Activated CD8-positive, alpha-beta memory T cell treated with anti-CD3 and anti-CD28 coated beads, Interleukin-2, amount 50 U/mL, for 4 hours (primary cell): ENCODE results near the gene GON4L.
"Not testable (repeated sequence)": the region's sequence is repeated elsewhere in the genome, so short reads cannot be mapped to it uniquely, and the experiment has no call there.

ENCODE experiments used
- DNase-seq: peaks from one replicate; pipeline ENCODE4 v3.0.0-alpha.2; 2020

Gene GON4L

GRCh38 chr1:155867766-155868165 is 10.8 kb upstream of the GON4L start:
- DNase-seq = no peak

DNA sequence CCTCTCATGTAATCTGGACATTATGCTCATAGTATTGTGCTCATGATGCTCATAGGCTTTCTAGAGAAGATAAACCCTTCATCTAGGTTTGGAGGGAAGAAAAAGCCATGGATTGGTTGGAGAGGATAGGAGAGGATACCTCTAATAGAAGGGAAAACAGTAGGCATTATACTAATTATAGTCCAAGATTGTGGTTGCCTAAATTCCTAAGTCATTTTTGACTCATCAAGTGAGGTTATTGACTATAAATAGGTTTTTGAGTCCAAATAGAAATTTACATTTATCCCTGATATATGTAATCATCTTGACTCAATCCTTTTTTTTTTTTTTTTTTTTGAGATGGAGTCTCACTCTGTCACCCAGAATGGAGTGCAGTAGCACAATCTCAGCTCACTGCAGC is 7.4 kb upstream of the GON4L start:
- DNase-seq = no peak

DNA sequence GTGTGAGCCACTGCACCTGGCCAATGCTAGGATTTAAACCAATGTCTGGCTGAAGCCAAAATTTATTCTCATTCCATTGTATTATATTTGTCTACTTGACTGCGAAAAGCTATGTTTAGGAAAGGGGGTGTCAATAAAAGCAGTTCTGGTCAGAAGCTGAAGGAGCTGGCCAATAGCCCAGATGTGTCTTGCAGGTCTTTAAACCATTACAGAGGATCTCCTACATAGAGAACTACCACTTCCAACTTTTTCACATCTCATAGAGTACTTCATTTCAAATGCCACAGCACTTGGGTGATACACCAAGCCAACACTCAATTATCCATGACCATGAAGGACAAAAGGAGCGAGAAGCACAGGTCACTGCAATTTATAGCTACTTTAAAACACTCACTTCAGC is 4.9 kb upstream of the GON4L start:
- no peak for DNase-seq

DNA sequence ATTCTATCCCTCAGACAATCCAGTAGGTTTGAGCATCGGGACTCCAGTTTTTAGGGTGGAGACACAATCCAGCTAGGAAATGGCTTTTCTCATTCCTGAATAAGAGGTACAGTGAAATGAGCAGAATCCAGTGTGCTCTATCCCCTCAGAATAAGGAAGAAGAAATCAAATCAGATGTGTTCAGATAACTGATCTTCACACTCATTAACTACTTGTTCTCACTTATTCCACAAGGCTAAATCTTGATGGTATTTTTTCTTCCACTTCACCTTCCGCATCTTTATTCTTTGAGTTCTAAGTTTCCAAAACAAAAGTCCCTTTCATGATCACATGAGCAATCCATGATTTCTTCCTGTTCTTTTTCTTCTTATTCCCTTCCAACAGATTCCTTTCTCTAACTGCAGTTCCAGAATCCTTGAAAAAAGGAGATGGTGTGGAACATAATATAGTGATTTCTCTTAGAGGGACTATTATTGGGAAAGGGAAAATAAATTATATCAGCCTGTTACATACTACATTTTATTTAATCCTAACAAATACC is 4.0 kb upstream of the GON4L start:
- no peak for DNase-seq

GRCh38 chr1:155859881-155860871 is 3.2 kb upstream of the GON4L start:
- peak; percentile 51 for DNase-seq

DNA sequence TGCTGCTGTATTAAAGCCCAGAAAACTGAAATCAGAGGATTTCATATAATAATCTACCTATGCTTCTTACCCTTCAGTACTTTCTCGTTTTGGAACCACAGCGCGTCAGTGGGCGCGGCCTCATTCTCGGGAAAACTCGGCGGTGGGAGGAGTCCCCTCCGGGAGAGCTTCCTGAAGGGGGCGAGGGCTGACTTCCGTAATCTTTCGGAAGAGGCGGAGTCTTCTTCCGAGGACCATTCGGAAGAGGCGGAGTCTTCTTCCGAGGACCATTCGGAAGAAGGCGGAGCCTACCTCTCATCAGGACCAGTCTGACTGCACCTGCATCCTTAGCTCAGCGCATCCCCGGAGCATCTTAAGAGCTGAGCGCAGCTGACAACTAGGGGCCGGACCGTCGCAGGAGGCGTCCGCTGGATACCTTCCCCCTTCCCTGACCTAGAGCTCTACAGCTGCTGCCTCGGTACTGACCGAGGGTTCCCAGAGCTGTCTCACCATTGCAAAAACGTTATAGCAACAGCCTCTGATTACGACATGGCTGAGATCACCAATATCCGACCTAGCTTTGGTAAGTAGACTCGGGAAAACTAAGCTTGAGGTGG is 2.3 kb upstream of the GON4L start, which contains the start of gene SYT11:
Gene SYT11 (plus strand): TSS at position 334 of the 596 bp plus-strand sequence. CDS start 195 bp downstream, at position 529.
- DNase-seq = peak; percentile 93

GRCh38 chr1:155858800-155859233 is 1.8 kb upstream of the GON4L start:
- DNase-seq = no peak

DNA sequence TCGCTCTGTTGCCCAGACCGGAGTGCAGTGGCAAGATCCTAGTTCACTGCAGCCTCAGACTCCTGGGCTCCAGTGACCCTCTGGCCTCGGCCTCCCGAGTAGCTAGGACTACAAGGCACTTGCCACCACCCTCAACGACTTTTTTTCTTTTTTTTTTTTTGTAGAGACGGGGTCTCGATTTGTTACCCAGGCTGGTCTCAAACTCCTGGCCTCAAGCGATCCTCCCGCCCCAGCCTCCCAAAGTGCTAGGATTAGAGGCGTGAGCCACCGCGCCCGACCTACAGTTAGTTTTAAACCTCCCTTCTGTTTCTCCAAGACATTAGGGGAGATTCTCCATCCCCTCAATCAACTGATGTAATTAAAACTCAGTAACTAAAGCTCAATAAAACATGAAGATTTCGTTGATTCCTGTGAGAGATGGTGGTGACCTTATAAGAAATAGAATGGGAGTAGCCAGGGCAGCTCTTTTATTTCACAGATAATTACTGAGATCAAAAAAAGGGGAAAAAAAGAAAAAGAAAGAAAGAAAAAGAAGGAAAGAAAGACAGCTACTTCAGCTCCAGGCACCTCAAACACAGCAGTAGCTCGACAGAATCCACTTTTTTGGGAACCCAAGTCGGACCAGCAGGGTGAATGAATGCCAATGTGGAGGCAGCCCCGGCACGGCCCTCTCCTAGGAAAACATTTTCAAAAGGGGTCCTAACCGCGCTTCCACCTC is 598 bp downstream of the GON4L start:
- DNase-seq = no peak

DNA sequence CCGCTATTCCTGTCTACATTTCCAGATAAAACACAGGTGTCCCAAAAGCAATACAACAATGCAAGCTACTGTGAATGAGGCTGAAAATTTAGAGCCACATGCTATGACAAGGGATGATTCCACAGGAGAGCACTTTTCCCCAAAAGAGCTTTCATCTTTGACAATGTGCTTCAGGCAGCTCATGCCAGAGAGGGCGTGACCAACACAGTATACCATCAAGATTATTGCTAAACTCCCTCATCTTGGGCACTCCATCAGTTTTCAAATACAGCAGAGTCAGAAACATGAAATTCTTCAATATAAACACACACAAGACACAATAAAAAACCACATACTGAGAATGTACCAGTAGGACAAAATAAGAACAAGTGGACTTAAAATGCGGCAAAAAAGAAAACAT is 6.7 kb downstream of the GON4L start:
- no peak for DNase-seq

DNA sequence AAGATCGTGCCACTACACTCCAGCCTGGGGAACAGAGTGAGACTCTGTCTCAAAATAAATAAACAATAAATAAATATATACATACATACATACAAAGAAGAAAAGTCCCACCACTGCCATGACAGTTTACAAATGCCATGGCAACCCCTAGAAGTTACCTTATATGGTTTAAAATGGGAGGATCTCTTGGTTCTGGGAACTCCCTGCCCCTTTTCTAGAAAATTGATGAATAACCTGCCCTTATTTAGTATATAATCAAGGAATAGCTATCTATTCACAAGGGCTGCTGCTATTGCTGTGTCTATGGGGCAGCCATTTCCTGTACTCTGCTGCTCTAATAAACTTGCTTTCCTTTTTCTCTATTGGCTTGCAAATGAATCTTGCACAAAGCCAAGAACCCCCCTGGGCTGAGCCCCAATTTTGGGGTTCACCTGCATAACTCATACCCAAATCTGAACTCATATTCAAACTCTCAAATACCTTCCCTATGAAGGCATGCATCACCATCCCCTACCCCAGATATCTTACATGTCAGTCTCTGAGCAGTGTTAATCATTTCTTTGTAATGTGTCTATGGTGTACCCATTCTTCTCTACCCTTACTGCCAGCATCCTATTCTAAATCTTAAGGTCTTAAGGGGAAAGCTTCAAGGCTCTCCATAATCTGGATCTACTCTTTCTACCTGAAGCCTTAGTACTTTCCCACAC is 9.0 kb downstream of the GON4L start:
- DNase-seq = no peak

- no peak for DNase-seq
Observed at GRCh38 chr1:155844860-155845421, 12.1 kb downstream of the GON4L start.

- DNase-seq = no peak
Observed at GRCh38 chr1:155840386-155840785, 16.6 kb downstream of the GON4L start.

DNA sequence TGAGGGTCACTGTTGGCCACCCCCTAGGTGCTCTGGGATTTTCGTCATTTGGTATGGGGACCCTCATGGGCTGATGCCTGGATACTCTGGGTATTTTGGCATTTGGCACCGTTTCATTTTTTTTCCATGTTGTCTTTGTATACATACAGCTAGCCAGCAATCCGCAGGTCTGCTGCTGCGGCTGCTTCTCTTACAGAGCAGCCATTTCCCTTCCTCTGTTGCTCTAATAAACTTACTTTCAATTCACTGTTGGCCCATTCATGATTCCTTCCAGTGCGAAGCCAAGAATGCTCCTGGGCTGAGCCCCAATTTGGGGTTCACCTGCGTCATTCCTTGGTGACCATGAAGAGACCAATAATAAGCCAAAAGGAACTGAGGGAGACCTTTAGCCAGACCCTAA is 21.5 kb downstream of the GON4L start:
- no peak for DNase-seq

DNA sequence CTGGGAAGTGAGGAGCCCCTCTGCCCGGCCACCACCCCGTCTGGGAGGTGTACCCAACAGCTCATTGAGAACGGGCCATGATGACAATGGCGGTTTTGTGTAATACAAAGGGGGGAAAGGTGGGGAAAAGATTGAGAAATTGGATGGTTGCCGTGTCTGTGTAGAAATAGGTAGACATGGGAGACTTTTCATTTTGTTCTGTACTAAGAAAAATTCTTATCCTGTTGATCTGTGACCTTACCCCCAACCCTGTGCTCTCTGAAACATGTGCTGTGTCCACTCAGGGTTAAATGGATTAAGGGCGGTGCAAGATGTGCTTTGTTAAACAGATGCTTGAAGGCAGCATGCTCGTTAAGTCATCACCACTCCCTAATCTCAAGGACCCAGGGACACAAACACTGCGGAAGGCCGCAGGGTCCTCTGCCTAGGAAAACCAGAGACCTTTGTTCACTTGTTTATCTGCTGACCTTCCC is 22.1 kb downstream of the GON4L start:
- DNase-seq = not testable (repeated sequence)

DNA sequence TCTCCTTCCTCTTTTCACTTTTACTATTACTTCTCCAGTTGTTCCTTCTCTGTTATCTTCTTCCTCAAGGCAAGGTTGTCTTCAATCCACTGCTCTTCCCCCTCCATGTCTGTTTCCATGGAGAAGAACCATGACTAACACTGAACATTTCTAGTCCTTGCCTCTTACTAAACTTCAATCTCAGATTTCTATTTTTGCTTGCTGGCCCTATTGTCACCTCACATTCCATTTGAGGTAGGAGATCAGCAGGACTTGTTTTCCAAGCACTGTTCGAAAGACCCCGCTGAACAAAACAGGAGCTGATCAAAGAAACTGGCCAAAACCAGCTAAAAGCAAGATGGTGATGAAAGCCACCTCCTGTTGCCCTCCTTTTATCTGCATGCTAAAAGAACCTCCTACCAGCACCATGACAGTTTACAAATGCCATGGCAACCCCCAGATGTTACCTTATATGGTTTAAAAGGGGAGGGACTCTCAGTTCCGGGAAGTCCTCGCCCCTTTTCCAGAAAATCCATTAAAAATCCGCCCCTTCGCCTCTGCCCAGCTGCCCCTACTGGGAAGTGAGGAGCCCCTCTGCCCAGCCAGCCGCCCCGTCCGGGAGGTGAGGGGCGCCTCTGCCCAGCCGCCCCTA is 22.6 kb downstream of the GON4L start:
- no peak for DNase-seq

DNA sequence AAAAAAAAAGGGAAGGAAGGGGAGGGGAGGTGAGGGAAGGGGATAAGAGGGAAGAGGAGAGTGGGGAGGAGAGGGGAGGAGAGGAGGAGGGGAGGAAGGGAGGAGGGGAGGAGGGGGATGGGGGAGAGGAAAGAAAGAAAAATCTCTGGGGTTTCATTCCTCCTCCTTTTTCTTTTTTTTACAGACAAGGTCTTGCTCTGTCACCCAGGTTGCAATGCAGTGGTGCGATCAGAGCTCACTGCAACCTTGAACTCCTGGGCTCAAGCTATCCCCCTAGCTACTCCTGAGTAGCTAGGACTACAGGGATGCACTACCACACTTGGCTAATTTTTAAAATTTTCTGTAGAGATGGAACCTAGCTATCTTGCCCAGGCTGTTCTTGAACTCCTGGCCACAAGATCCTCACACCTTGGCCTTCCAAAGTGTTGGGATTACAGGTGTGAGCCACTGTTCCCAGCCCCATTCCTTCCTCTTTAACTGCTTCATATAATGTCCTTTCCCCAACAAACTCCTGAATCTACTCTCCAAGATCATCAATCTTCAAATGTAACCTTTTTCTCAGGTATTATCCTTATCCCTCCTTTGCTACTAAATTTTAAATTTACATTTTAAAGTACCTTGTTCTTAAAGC is 23.2 kb downstream of the GON4L start:
- DNase-seq = no peak

DNA sequence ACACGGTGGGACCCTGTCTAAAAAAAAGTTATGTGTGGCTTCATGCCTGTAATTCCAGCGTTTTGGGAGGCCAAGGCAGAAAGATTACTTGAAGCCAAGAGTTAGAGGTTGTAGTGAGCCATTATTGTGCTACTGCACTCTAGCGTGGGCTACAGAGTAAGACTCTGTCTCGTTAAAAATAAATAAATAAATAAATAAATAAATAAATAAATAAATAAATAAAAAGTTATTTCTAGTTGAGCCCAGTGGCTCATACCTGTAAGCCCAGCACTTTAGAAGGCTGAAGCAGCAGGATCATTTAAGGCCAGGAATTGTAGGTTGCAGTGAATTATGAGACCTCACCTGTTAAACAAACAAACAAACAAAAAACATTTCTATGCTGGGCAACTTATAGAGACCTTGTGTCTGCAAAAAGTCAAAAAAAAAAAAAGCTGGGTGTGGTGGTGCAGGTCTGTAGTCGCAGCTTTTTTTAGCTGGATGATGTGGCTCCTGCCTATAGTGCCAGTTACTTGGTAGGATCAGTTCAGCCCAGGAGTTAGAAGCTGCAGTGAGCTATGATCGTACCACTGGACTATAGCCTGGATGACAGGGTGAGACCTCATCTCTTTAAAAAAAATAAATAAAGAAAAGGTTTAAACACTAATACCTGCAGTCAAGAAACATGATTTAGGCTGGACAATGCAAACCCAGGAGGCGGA is 25.6 kb downstream of the GON4L start:
- DNase-seq = no peak

GRCh38 chr1:155827450-155827849 is 29.6 kb downstream of the GON4L start:
- DNase-seq = no peak

DNA sequence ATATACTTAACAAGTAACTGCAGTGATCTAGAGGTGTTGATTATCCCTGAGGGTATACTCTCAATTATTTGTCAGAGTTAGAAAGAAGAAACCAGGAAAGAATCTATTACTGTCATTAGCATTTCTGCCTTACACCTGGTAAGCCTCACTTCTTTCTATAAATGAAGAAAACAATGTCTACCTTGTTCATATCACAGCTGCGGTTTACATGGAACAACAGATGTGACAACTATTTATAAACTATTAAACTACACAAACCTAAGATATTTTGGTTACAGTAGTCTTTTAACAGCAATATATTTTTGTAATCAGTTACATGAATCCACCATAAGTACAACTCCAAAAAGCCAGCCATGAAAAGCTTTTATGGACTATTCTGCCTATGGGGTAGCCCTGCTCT is 40.7 kb downstream of the GON4L start:
- DNase-seq = no peak

DNA sequence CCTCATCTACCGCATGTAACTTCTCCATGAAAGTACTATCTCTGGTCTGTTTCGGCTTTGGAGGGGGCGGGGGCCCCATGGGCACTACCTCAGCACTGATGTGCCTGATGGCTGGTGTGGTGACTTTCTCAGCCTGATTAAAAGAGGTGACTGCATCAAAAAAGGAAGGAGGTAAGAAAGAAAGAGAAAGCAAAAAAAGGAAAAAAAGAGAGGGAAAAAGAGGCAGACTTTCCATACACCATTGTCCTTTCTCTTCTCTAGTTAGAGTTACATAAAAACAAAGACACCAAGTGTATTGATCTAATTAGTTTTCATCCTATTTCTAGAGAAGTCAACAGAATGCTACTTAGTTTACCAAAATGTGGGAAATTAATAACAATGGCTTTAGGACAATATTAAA is 43.3 kb downstream of the GON4L start:
- DNase-seq = no peak
